GM12891 (cell line): ENCODE results near the gene SULT1C4.

Source experiments
- PAX5 ChIP-seq: IDR thresholded peaks from 2 replicates; pipeline ENCODE4 v1.6.1; 2011; ENCODE audit warnings: low read length, moderate library complexity, mild to moderate bottlenecking; ENCODE audit not compliant: insufficient read depth, severe bottlenecking
- POLR2A ChIP-seq: IDR thresholded peaks from 2 replicates; pipeline ENCODE4 v1.6.1; 2011; ENCODE audit warnings: low read depth, low read length, control low read depth
- POLR2AphosphoS5 ChIP-seq: IDR thresholded peaks from 2 replicates; pipeline ENCODE4 v1.6.1; 2011; ENCODE audit warnings: low read depth, low read length, control low read depth
- SPI1 ChIP-seq: IDR thresholded peaks from 2 replicates; pipeline ENCODE4 v1.6.1; 2011; ENCODE audit warnings: low read depth, low read length, control low read depth
- TAF1 ChIP-seq: IDR thresholded peaks from 2 replicates; pipeline ENCODE4 v1.6.1; 2011; ENCODE audit warnings: low read depth, low read length, control low read depth

- TF ChIP-seq POLR2AphosphoS5 (no peak), TAF1 (no peak), POLR2A (no peak), SPI1 (no peak), PAX5 (no peak)
Measured at GRCh38 chr2:108396845-108397244, 19.1 kb downstream of the SULT1C4 start.
